ENCODE results near the gene ST8SIA2.

Gene ST8SIA2

GRCh38 chr15:92499731-92500530 lies 106.2 kb downstream of the ST8SIA2 start:
- DNase-seq = peak; percentile 4

- no peak for DNase-seq
These were observed 108.7 kb downstream of the ST8SIA2 start for GRCh38 chr15:92502336-92502735.

GRCh38 chr15:92502930-92503857 lies 109.5 kb downstream of the ST8SIA2 start:
- no peak for DNase-seq

GRCh38 chr15:92503889-92504288 lies 110.2 kb downstream of the ST8SIA2 start:
- DNase-seq = no peak

GRCh38 chr15:92505611-92506010 lies 111.9 kb downstream of the ST8SIA2 start:
- no peak for DNase-seq

- no peak for DNase-seq
These were observed 112.8 kb downstream of the ST8SIA2 start for GRCh38 chr15:92506506-92506905.

- no peak for DNase-seq
These were observed 116.6 kb downstream of the ST8SIA2 start for GRCh38 chr15:92510163-92510882.
